Thoracic aorta (tissue), 2 donors: ENCODE measurements around the gene TAS2R39. TPM values are rescaled to one million over a fixed set of nuclear protein-coding genes. Genes with fewer than 3 reads are reported as not detected.

Source experiments
- ATAC-seq: fragments of 150-250 bp; one replicate; pipeline ENCODE4 v1.8.0; 2017; ENCODE audit warnings: low read depth; ENCODE audit not compliant: insufficient number of reproducible peaks, low FRiP score
- DNase-seq: peaks from one replicate; pipeline ENCODE4 v3.0.0-alpha.2; 2020; ENCODE audit warnings: low spot score
- H3K27ac ChIP-seq, 2 donors: fragments of 200-600 bp; sonication (generic); 1 replicate in 1 of 2; 2 replicates in 1 of 2; pipeline ENCODE4 v1.5.1; 2016; ENCODE audit warnings: mild to moderate bottlenecking in 2 of 2, moderate library complexity in 2 of 2
- H3K27me3 ChIP-seq: fragments of 200-600 bp; sonication (generic); replicated peaks from 2 replicates; pipeline ENCODE4 v1.6.0; 2016; ENCODE audit warnings: mild to moderate bottlenecking; ENCODE audit not compliant: insufficient read depth
- H3K36me3 ChIP-seq: fragments of 200-600 bp; sonication (generic); one replicate; pipeline ENCODE4 v1.5.1; 2016
- H3K4me1 ChIP-seq, 2 donors: fragments of 200-600 bp; sonication (generic); 1 replicate in 1 of 2; 2 replicates in 1 of 2; pipeline versions ENCODE4 v1.5.1 to v1.6.0; 2016; ENCODE audit warnings: low read depth in 2 of 2, mild to moderate bottlenecking in 1 of 2; ENCODE audit not compliant: control insufficient read depth in 1 of 2
- H3K4me3 ChIP-seq: fragments of 200-600 bp; sonication (generic); 2 replicates; pipeline ENCODE4 v1.5.1; 2016; ENCODE audit warnings: mild to moderate bottlenecking
- H3K9me3 ChIP-seq: fragments of 200-600 bp; sonication (generic); 2 replicates; pipeline ENCODE4 v1.5.1; 2016
- CTCF ChIP-seq: fragments of 200-600 bp; sonication (generic); IDR thresholded peaks from one replicate; pipeline ENCODE4 v1.5.1; 2019; ENCODE audit warnings: antibody characterized with exemption
- total RNA-seq, 2 donors: library from RNA; depleted of rRNA; stranded (reverse); fragments of >200 nt; gene quantifications; one replicate each; pipeline versions ENCODE4 v1.1.0 to v1.2.3, GENCODE V29; 2016

TAS2R39 gene
- total RNA-seq, 2 donors from 2014 or later = not detected

- Histone ChIP-seq H3K36me3 (no peaks in the 10 kb centered on the region), H3K4me1 (no peaks in the 10 kb centered on the region), H3K4me3 (no peak overlapping the region), H3K9me3 (no peaks in the 10 kb centered on the region), H3K27me3 (no peaks in the 10 kb centered on the region), H3K27ac (no peak overlapping the region)
- TF ChIP-seq CTCF = no peak
- no peak for DNase-seq
- no peak for ATAC-seq
Measured at GRCh38 chr7:143230602-143231457, 47.6 kb downstream of the TAS2R39 start.

Other genes with a start within 250 kb of the TAS2R39 start
- not detected for gene TRPV5, start 249.7 kb upstream of the TAS2R39 start, total RNA-seq
- not detected for gene LLCFC1, start 243.9 kb upstream of the TAS2R39 start, total RNA-seq
- gene KEL, start 221.1 kb upstream of the TAS2R39 start, total RNA-seq = not detected
- gene OR9A2, start 156.3 kb upstream of the TAS2R39 start, total RNA-seq = not detected
- not detected for gene OR6V1, start 131.1 kb upstream of the TAS2R39 start, total RNA-seq
- 1 to 10 TPM in 1 of 2 donors, not detected in 1; 1.1 TPM for gene PIP, start 51.3 kb upstream of the TAS2R39 start, total RNA-seq
- not detected for gene TAS2R40, start 38.6 kb downstream of the TAS2R39 start, total RNA-seq
- 100 to 1,000 TPM; 106 to 148 TPM for gene GSTK1, start 80.0 kb downstream of the TAS2R39 start, total RNA-seq
- gene TMEM139, start 101.5 kb downstream of the TAS2R39 start, total RNA-seq = 1 to 10 TPM in 1 of 2 donors, not detected in 1; 3.2 TPM
- gene CASP2, start 104.9 kb downstream of the TAS2R39 start, total RNA-seq = 10 to 100 TPM; 12.3 to 13.4 TPM
- gene CLCN1, start 132.7 kb downstream of the TAS2R39 start, total RNA-seq = under 1 TPM in 1 of 2 donors, not detected in 1; 0.68 TPM
- 1 to 10 TPM; 2.3 to 3.3 TPM for gene FAM131B, start 179.3 kb downstream of the TAS2R39 start, total RNA-seq
- 100 to 1,000 TPM; 234 to 287 TPM for gene ZYX, start 197.9 kb downstream of the TAS2R39 start, total RNA-seq
- under 1 TPM; 0.41 to 0.49 TPM for gene EPHA1, start 225.4 kb downstream of the TAS2R39 start, total RNA-seq